Transverse colon (tissue), 4 donors: ENCODE measurements around the gene ZNF8. TPM values are rescaled to one million over a fixed set of nuclear protein-coding genes. Genes with fewer than 3 reads are reported as not detected.

Source experiments
- DNase-seq: peaks from one replicate; pipeline ENCODE4 v3.0.0-alpha.2; 2019
- H3K27ac ChIP-seq, 4 donors: fragments of 200-600 bp; sonication (generic); 2 replicates each; pipeline ENCODE4 v1.5.1; 2016 to 2018; ENCODE audit warnings: inconsistent platforms in 4 of 4
- H3K27me3 ChIP-seq: fragments of 200-600 bp; sonication (generic); 2 replicates; pipeline ENCODE4 v1.5.1; 2017; ENCODE audit warnings: inconsistent platforms
- H3K36me3 ChIP-seq, 4 donors: fragments of 200-600 bp; sonication (generic); 2 replicates each; pipeline ENCODE4 v1.5.1; 2017 to 2019; ENCODE audit warnings: inconsistent platforms in 4 of 4
- H3K4me1 ChIP-seq, 4 donors: fragments of 200-600 bp; sonication (generic); 2 replicates each; pipeline ENCODE4 v1.5.1; 2017 to 2020; ENCODE audit warnings: inconsistent platforms in 4 of 4
- H3K4me3 ChIP-seq, 4 donors: fragments of 200-600 bp; sonication (generic); 1 replicate in 1 of 4; 2 replicates in 3 of 4; pipeline versions ENCODE4 v1.5.1 to v1.6.1; 2017 to 2019; ENCODE audit warnings: inconsistent platforms in 4 of 4
- H3K9me3 ChIP-seq, 2 donors: fragments of 200-600 bp; sonication (generic); 2 replicates each; pipeline ENCODE4 v1.5.1; 2017 to 2019; ENCODE audit warnings: inconsistent platforms in 2 of 2
- CTCF ChIP-seq, 5 experiments: fragments of 200-600 bp in 3 of 5; fragments of 450-650 bp in 2 of 5; sonication (generic) in 3 of 5; IDR thresholded peaks; 1 replicate in 2 of 5; 2 replicates in 3 of 5; pipeline ENCODE4 v1.5.1; 2016 to 2017; ENCODE audit warnings: antibody characterized with exemption in 5 of 5, inconsistent platforms in 3 of 5, mild to moderate bottlenecking in 2 of 5, moderate library complexity in 1 of 5
- EP300 ChIP-seq: sonication (generic); formaldehyde crosslinking; IDR thresholded peaks from one replicate; pipeline ENCODE4 v1.6.1; 2017; ENCODE audit warnings: antibody characterized with exemption, low read depth
- POLR2A ChIP-seq: fragments of 450-650 bp; IDR thresholded peaks from one replicate; pipeline ENCODE4 v1.6.1; 2016; ENCODE audit warnings: antibody characterized with exemption, mild to moderate bottlenecking, moderate library complexity
- POLR2AphosphoS5 ChIP-seq, 3 donors: sonication (generic); formaldehyde crosslinking; IDR thresholded peaks; one replicate each; pipeline ENCODE4 v1.6.1; 2016; ENCODE audit warnings: antibody characterized with exemption in 3 of 3
- WGBS, 2 donors: methylation state at CpG; one replicate each; pipeline ENCODE4 v1.1.5; 2018; ENCODE audit warnings: low coverage in 1 of 2; 5-methylcytosine and 5-hydroxymethylcytosine counted together
- in situ Hi-C, 4 donors: fragments of 200-750 bp; cut with MboI; loops; one replicate each; pipeline versions ENCODE4 v1.15.0 to v1.15.1; 2017; ENCODE audit warnings: low sequenced_read_pairs in 3 of 4, low pct_ligation_motif_present in 1 of 4, low pct_unique_long_range_greater_than_20kb in 1 of 4
- intact Hi-C: fragments of 100-400 bp; cut with DNase I; formaldehyde crosslinking; loops from one replicate; pipeline ENCODE4 v1.15.1; 2023; ENCODE audit warnings: low total_unique reads
- total RNA-seq, 4 donors: library from RNA; depleted of rRNA; stranded (reverse); fragments of >200 nt; gene quantifications; one replicate each; pipeline ENCODE4 v1.1.0, GENCODE V29; 2016

ZNF8 gene
- total RNA-seq, 4 donors from 2014 or later = 4.6 to 6.6 (median 6.3) TPM

- H3K36me3 ChIP-seq = peaks cover 0 to 79% (median 33%) of the 10 kb centered on the region in 4 donors
- intact Hi-C loops = no loop called here
Observed at GRCh38 chr19:58262922-58263296, 15.8 kb upstream of the ZNF8 start.

GRCh38 chr19:58265100-58265499 lies 13.7 kb upstream of the ZNF8 start:
- no peaks in the 10 kb centered on the region for H3K27me3 ChIP-seq
- 99 to 100% methylated on average over 2 to 3 of the region's 3 CpGs for WGBS, 2 donors
- H3K36me3 ChIP-seq = peaks cover 0 to 59% (median 24%) of the 10 kb centered on the region in 4 donors
- H3K9me3 ChIP-seq = peaks cover 98 to 99% of the 10 kb centered on the region in 2 donors
- H3K27ac ChIP-seq = no peak overlapping the region
- no peaks in the 10 kb centered on the region for H3K4me1 ChIP-seq
- in situ Hi-C loops = no loop called here
- DNase-seq = no peak
- H3K4me3 ChIP-seq = no peak overlapping the region
- intact Hi-C loops = no loop called here
- TF ChIP-seq CTCF (IDR thresholded peaks at IDR 0.05) (no peak), EP300 (no peak), POLR2A (no peak), POLR2AphosphoS5 (IDR thresholded peaks at IDR 0.05) (no peak)

More at GRCh38 chr19:58262922-58263296, 15.8 kb upstream of the ZNF8 start:
- Histone ChIP-seq H3K9me3 (peaks cover 99 to 100% of the 10 kb centered on the region in 2 donors), H3K27me3 (no peaks in the 10 kb centered on the region), H3K4me1 (no peaks in the 10 kb centered on the region), H3K4me3 (no peak overlapping the region), H3K27ac (no peak overlapping the region)
- DNase-seq = no peak
- in situ Hi-C loops = no loop called here
- no peak for TF ChIP-seq CTCF (IDR thresholded peaks at IDR 0.05)
- TF ChIP-seq EP300 = no peak
- no peak for TF ChIP-seq POLR2A
- no peak for TF ChIP-seq POLR2AphosphoS5 (IDR thresholded peaks at IDR 0.05)
- WGBS, 2 donors = 96 to 100% methylated on average over 4 to 7 of the region's 7 CpGs

GRCh38 chr19:58268344-58268743 lies 10.4 kb upstream of the ZNF8 start:
- H3K9me3 ChIP-seq = peaks cover 94 to 98% of the 10 kb centered on the region in 2 donors
- no peak overlapping the region for H3K4me3 ChIP-seq
- WGBS, 2 donors = 90 to 95% methylated on average over 3 of the region's 3 CpGs
- in situ Hi-C loops = no loop called here
- intact Hi-C loops = no loop called here
- no peak for DNase-seq
- no peak overlapping the region for H3K27ac ChIP-seq
- H3K27me3 ChIP-seq = no peaks in the 10 kb centered on the region
- H3K4me1 ChIP-seq = no peaks in the 10 kb centered on the region
- peaks cover 0 to 58% (median 11%) of the 10 kb centered on the region in 4 donors for H3K36me3 ChIP-seq
- no peak for TF ChIP-seq POLR2AphosphoS5 (IDR thresholded peaks at IDR 0.05)
- no peak for TF ChIP-seq EP300
- TF ChIP-seq CTCF (IDR thresholded peaks at IDR 0.05) = no peak
- TF ChIP-seq POLR2A = no peak

GRCh38 chr19:58274771-58275201 lies 4.0 kb upstream of the ZNF8 start:
- Histone ChIP-seq H3K27me3 (no peaks in the 10 kb centered on the region), H3K36me3 (peaks cover 0 to 34% (median 5%) of the 10 kb centered on the region in 4 donors), H3K4me3 (no peak overlapping the region), H3K4me1 (peaks cover 1 to 13% (median 6%) of the 10 kb centered on the region in 4 donors), H3K27ac (no peak overlapping the region), H3K9me3 (peaks cover 48 to 59% of the 10 kb centered on the region in 2 donors)
- TF ChIP-seq POLR2AphosphoS5 (IDR thresholded peaks at IDR 0.05) (no peak), EP300 (no peak), CTCF (IDR thresholded peaks at IDR 0.05) (no peak)
- 64% methylated on average over 2 of the region's 2 CpGs; no CpG with 5 or more reads in 1 of the 2 donors for WGBS, 2 donors
- in situ Hi-C loops (no loop called here), intact Hi-C loops (no loop called here)
- no peak for DNase-seq
